IMR-90 (cell line): ENCODE results near the gene PPL.

Source experiments
- CTCF ChIP-seq: conservative IDR thresholded peaks from 2 replicates; pipeline ENCODE4 v1.5.1; 2012; ENCODE audit warnings: mild to moderate bottlenecking, low read depth, low read length, improper control_type of control experiment
- NFE2L2 ChIP-seq: fragments of 150-350 bp; IDR thresholded peaks from 2 replicates; pipeline ENCODE4 v1.6.1; 2016; ENCODE audit warnings: low read depth, mild to moderate bottlenecking, low read length
- POLR2A ChIP-seq: IDR thresholded peaks from 2 replicates; pipeline ENCODE4 v1.6.1; 2012; ENCODE audit warnings: mild to moderate bottlenecking, low read depth, low read length
- RFX5 ChIP-seq: IDR thresholded peaks from 2 replicates; pipeline ENCODE4 v1.8.0; 2012; ENCODE audit warnings: low read depth, mild to moderate bottlenecking, low read length, moderate library complexity
- TF ChIP-seq, protein P1 (sequence below): fragments of 150-350 bp; IDR thresholded peaks from 2 replicates; pipeline ENCODE4 v1.6.1; 2017; ENCODE audit warnings: mild to moderate bottlenecking, antibody characterized with exemption, low read length, low read depth

DNA sequence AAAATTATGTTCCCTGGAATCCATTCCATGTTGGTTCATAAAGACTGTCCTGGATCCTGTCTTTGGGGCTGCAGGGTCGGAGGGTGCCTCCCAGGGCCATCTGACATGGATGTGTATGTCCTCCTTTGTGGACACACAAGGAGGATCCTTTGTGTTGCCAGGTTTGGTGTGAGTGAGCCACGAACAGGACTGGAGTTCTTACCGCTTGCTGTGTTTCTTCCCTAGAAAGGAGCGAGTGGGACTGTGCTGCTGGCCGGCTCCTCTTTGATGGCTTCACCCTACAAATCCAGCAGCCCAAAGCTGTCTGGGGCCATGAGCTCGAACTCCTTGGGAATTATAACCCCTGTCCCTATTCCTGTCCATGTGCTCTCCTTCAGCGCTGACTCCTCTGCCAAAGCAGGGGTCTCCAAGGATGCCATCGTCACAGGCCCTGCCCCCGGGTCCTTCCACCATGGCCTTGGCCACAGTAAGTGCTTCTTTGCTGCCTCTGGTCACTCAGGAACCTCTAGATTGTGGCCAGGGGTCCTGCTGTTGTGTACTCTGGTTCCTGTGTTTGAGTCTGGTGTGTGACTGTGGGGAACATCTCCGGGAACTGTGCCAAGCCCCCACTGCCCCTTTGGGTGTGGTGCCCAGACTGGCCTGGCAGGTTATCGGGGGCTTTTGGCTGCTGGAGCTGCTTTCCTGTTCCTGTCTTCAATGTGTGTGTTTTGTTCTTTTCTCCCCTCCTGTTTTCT is 60.1 kb downstream of the PPL start:
- no peak for TF ChIP-seq CTCF
- no peak for TF ChIP-seq RFX5
- TF ChIP-seq NFE2L2: no peak
- no peak for TF ChIP-seq POLR2A
- TF ChIP-seq, protein P1, sequence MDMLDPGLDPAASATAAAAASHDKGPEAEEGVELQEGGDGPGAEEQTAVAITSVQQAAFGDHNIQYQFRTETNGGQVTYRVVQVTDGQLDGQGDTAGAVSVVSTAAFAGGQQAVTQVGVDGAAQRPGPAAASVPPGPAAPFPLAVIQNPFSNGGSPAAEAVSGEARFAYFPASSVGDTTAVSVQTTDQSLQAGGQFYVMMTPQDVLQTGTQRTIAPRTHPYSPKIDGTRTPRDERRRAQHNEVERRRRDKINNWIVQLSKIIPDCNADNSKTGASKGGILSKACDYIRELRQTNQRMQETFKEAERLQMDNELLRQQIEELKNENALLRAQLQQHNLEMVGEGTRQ: no peak
